GM12874 (cell line): ENCODE data around the gene CCN2.
A peak's percentile ranks its signal among the peaks of the same experiment; 100 is the strongest.

Experiments used
- TF ChIP-seq, protein P1 (sequence below): IDR thresholded peaks from 2 replicates; pipeline ENCODE4 v1.5.1; 2011; ENCODE audit warnings: low read depth, mild to moderate bottlenecking, control low read depth, low read length, moderate library complexity; ENCODE audit not compliant: insufficient read depth

The CCN2 gene

DNA sequence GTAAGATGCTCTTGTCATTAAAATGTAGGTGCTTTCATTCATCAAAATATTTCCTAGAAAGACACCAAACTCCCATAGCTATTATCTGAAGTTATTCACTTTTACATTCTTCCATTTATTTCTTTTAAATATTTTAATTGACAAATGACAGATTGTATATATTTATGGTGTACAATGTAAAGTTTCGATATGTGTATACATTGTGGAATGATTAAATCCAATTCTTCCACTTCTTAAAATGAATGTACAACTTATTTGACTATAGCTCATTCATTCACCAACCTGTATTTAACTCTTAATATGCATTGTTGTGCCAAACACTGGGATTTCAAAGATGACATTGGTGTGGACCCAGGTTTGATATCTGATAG, 41.0 kb downstream of the CCN2 start:
- TF ChIP-seq, protein P1, sequence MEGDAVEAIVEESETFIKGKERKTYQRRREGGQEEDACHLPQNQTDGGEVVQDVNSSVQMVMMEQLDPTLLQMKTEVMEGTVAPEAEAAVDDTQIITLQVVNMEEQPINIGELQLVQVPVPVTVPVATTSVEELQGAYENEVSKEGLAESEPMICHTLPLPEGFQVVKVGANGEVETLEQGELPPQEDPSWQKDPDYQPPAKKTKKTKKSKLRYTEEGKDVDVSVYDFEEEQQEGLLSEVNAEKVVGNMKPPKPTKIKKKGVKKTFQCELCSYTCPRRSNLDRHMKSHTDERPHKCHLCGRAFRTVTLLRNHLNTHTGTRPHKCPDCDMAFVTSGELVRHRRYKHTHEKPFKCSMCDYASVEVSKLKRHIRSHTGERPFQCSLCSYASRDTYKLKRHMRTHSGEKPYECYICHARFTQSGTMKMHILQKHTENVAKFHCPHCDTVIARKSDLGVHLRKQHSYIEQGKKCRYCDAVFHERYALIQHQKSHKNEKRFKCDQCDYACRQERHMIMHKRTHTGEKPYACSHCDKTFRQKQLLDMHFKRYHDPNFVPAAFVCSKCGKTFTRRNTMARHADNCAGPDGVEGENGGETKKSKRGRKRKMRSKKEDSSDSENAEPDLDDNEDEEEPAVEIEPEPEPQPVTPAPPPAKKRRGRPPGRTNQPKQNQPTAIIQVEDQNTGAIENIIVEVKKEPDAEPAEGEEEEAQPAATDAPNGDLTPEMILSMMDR: no peak

DNA sequence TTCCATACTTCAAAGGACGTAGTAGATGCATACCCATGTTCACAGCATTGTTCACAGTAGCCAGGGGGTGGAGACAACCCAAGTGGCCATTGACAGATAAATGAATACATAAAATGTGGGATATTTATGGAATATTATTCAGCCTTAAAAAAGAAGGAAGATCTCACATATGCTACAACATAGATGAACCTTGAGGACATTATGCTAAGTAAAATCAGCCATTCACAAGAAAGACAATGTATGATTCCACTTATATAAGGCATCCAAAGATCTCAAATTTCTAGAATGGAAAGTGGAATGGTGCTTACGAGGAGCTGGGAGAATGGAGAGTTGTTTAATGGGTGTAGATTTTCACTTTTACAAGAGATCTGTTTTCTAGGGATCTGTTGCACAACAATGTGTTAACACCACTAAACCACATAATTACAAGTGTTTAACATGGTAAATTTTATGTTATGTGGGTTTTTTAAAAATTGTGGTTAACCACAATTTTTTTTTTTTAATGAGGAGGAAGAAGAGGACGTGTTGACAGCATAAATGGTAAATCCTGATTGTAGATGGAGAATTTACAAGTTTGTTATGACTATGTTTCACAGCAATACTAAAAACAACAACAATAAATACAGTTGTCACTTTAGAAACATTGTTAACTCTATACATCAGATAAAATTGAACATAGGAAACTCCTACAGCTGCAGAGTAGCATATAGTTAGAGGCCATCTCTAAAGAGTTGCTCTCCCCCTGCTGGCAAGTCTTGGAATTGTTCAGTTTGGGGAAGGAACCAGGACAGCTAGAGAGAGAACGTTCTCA, 41.6 kb downstream of the CCN2 start:
- TF ChIP-seq, protein P1: peak; percentile 71

DNA sequence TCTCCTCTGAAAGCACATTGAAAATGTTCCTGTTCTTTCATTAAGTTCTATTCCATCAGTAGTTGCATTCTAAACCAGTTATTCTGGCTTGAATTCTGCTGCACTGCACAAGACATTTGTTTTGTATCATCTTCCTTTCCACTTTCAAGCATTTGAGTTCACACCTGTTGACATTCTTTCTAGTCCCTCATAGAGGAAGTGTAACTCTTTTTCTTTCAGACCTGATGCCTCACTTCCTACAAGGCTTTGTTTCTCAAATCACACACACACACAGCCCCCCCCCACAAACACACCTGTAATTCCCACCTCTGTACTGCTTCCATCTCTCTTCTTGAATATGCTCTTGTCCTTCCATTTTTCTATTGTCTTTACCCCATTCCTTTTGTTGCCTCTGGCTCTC, 50.9 kb downstream of the CCN2 start:
- TF ChIP-seq, protein P1: no peak

DNA sequence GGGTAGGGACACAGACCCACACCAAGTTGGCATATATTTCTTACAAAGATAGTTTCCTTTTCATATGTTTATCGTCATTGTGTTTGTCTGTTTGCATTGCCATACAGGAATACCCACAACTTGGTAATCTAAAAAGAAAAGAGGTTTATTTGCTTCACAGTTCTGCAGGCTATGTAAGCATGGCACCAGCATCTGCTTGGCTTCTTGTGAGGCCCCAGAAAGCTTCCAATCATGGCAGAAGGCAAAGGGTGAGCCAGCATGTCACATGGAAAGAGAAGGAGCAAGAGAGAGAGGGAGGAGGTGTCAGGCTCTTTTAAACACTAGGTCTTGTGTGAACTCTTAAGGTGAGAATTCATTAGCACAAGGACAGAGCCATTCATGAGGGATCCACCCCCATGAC, 52.5 kb downstream of the CCN2 start:
- TF ChIP-seq, protein P1: no peak
